ENCODE measurements around the gene DHX16. TPM values are rescaled to one million over a fixed set of nuclear protein-coding genes. Genes with fewer than 3 reads are reported as not detected.

DHX16 gene
- polyA plus RNA-seq, 1 experiment: 27.6 TPM

- Histone ChIP-seq H3K4me3 (ENCODE audit: low read depth, low read length) (no peak overlapping the region), H3K27ac (ENCODE audit: low read depth, low read length) (no peak overlapping the region), H3K9me3 (ENCODE audit: control insufficient read depth, insufficient read depth, low read length) (peaks cover 2% of the 10 kb centered on the region; the same call in 1 of the 2 replicates), H3K27me3 (ENCODE audit: control insufficient read depth, insufficient read depth, low read length) (no peaks in the 10 kb centered on the region)
- CTCF ChIA-PET: no interaction called here
- POLR2A ChIA-PET: no interaction called here
- no peak for TF ChIP-seq CTCF (IDR thresholded peaks at IDR 0.05; ENCODE audit: low read depth, low read length)
- DNase-seq (ENCODE audit: low read depth, low spot score): no peak
These were observed 29.1 kb downstream of the DHX16 start for GRCh38 chr6:30643656-30644055.

GRCh38 chr6:30641048-30641447 is 31.8 kb downstream of the DHX16 start:
- H3K27me3 ChIP-seq (ENCODE audit: control insufficient read depth, insufficient read depth, low read length): no peaks in the 10 kb centered on the region
- ChIA-PET POLR2A (interaction anchor here (0.7 kb wide), 1 partner anchor 10 kb away, joined by 3 read pairs; no protein-coding TSS in a partner anchor), CTCF (interaction anchor here (0.6 to 1.1 kb wide), 2 partner anchors 18 to 446 kb away, joined by 3 read pairs; no protein-coding TSS in a partner anchor)
- no peak overlapping the region for H3K27ac ChIP-seq (ENCODE audit: low read depth, low read length)
- DNase-seq (ENCODE audit: low read depth, low spot score): no peak
- no peak overlapping the region for H3K4me3 ChIP-seq (ENCODE audit: low read depth, low read length)
- H3K9me3 ChIP-seq (ENCODE audit: control insufficient read depth, insufficient read depth, low read length): peaks cover 2% of the 10 kb centered on the region; the same call in 1 of the 2 replicates
- no peak for TF ChIP-seq CTCF (IDR thresholded peaks at IDR 0.05; ENCODE audit: low read depth, low read length)

GRCh38 chr6:30640481-30640880 is 32.3 kb downstream of the DHX16 start:
- POLR2A ChIA-PET: no interaction called here
- CTCF ChIA-PET: interaction anchor here (1.1 kb wide), 1 partner anchor 447 kb away, joined by 3 read pairs; no protein-coding TSS in a partner anchor
- Histone ChIP-seq H3K4me3 (ENCODE audit: low read depth, low read length) (no peak overlapping the region), H3K27me3 (ENCODE audit: control insufficient read depth, insufficient read depth, low read length) (no peaks in the 10 kb centered on the region), H3K9me3 (ENCODE audit: control insufficient read depth, insufficient read depth, low read length) (peaks cover 2% of the 10 kb centered on the region; the same call in 1 of the 2 replicates), H3K27ac (ENCODE audit: low read depth, low read length) (no peak overlapping the region)
- TF ChIP-seq CTCF (IDR thresholded peaks at IDR 0.05; ENCODE audit: low read depth, low read length): no peak
- no peak for DNase-seq (ENCODE audit: low read depth, low spot score)

DNA sequence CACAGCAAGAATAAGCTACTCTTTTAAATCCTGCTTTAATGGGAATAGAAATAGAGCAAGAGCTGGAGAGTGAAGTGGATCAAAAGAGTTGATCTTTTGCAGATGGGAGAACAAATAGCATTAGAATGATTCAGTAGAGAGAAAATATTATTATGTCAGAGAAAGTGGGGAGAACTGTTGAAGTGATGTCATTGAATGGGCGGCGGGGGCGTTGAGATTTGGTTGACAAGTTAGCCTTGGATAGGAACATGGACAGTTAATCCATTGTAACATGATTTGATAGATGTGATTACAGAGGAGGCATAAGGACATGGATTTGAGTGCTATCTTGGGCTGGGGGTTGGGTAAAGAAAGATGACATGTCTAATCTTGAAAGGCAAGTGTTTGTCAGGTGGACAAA is 37.0 kb downstream of the DHX16 start:
- H3K27me3 ChIP-seq (ENCODE audit: control insufficient read depth, insufficient read depth, low read length): no peaks in the 10 kb centered on the region
- ChIA-PET POLR2A (no interaction called here), CTCF (no interaction called here)
- H3K27ac ChIP-seq (ENCODE audit: low read depth, low read length): no peak overlapping the region
- TF ChIP-seq CTCF (IDR thresholded peaks at IDR 0.05; ENCODE audit: low read depth, low read length): no peak
- no peak for DNase-seq (ENCODE audit: low read depth, low spot score)
- peaks cover 2% of the 10 kb centered on the region; the same call in 1 of the 2 replicates for H3K9me3 ChIP-seq (ENCODE audit: control insufficient read depth, insufficient read depth, low read length)
- no peak overlapping the region for H3K4me3 ChIP-seq (ENCODE audit: low read depth, low read length)

DNA sequence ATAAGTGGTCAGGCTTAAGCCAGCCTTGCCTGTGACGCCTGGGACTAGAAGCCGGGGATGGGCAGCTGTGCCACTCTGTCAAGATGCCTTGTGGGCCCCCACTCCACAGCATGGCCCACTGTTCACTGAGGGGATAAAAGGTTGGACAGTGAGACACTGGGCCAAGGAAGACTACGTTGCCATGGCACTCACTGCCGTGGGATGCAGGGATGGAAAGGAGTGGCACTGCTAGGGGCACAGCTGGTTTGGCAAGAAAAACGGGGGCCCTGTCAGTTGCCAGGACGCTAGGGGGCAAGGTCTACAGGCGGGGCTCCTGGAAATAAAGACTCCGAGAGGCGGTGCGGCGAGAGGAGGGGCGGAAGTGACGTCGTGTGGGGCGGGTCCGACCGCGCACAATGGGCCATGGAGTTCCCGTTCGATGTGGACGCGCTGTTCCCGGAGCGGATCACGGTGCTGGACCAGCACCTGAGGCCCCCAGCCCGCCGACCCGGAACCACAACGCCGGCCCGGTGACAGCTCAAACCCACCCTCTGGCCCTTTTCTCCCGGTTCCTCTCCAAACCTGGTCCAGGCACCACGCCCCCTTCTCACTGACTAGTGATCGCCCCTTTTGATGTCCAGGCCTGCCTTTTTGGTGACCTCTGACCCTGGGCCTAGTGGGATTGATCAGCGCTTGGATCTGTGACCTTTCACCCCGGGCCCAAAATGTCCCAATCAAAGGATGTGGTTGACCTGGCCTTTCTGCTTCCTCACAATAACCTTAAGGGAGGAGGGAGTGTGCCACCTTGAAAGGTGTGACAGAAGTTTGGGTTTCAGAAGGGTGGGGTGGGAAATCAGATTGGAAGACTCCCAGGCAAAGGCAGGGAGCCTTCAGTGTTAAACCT is 46.1 kb downstream of the DHX16 start, which contains the start of gene ATAT1:
TSS of gene ATAT1 (plus strand) at position 391 of the 883 bp plus-strand sequence.
- DNase-seq (ENCODE audit: low read depth, low spot score): no peak
- ChIA-PET POLR2A (interaction anchor here (0.6 to 1.1 kb wide), 2 partner anchors 9 to 532 kb away, joined by 3 read pairs; partner anchors contain the start of genes MRPS18B and TCF19), CTCF (interaction anchor here (1.1 kb wide), 1 partner anchor 9 kb away, joined by 3 read pairs; the partner anchor contains the start of gene MRPS18B)
- peak; percentile 48 for TF ChIP-seq CTCF (IDR thresholded peaks at IDR 0.05; ENCODE audit: low read depth, low read length)
- Histone ChIP-seq H3K27me3 (ENCODE audit: control insufficient read depth, insufficient read depth, low read length) (no peaks in the 10 kb centered on the region), H3K9me3 (ENCODE audit: control insufficient read depth, insufficient read depth, low read length) (no peaks in the 10 kb centered on the region), H3K4me3 (ENCODE audit: low read depth, low read length) (peak within 1 kb of the TSS; percentile 82), H3K27ac (ENCODE audit: low read depth, low read length) (peak within 1 kb of the TSS; percentile 75)

Data from AG04450 (cell line).